Panc1 (cell line): Measurements from ENCODE around the gene SUCO. TPM values are rescaled to one million over a fixed set of nuclear protein-coding genes. Genes with fewer than 3 reads are reported as not detected.
"Not testable (repeated sequence)": the region's sequence is repeated elsewhere in the genome, so short reads cannot be mapped to it uniquely, and the experiment has no call there.

ENCODE experiments used
- ATAC-seq: fragments of 200-7000 bp; cut with Tn5 transposase; 2 replicates; pipeline ENCODE4 v1.9.1; 2020; ENCODE audit warnings: mild to moderate bottlenecking, moderate library complexity
- BruUV-seq: library from RNA; stranded (reverse); fragments of 400-500 nt; replicated peaks from 2 replicates; lab custom pipeline; 2021; lab: Mats Ljungman, UMichigan
- CTCF ChIA-PET: fragments of 300-600 bp; sonication (Branson Sonifier 250); formaldehyde crosslinking; loops from one replicate; lab custom pipeline; 2022; ENCODE audit warnings: antibody characterized with exemption; lab: Charles Lee
- POLR2A ChIA-PET: fragments of 300-600 bp; sonication (Branson Sonifier 250); formaldehyde crosslinking; loops from one replicate; lab custom pipeline; 2022; ENCODE audit warnings: antibody characterized with exemption; lab: Charles Lee
- DNase-seq: peaks from one replicate; pipeline ENCODE4 v3.0.0-alpha.2; 2010; ENCODE audit warnings: low read depth, low spot score
- H3K27ac ChIP-seq: 2 replicates; pipeline ENCODE4 v1.5.1; 2011; ENCODE audit warnings: mild to moderate bottlenecking, low read length, inconsistent platforms
- H3K27me3 ChIP-seq: fragments of 200-500 bp; sonication (Bioruptor generic); 2 replicates; pipeline ENCODE4 v1.6.0; 2014; ENCODE audit warnings: low read length, inconsistent platforms; ENCODE audit not compliant: control insufficient read depth, insufficient read depth
- H3K36me3 ChIP-seq: fragments of 200-500 bp; sonication (Bioruptor generic); 2 replicates; pipeline ENCODE4 v1.5.1; 2014; ENCODE audit warnings: inconsistent platforms, mild to moderate bottlenecking, low read length, moderate library complexity; ENCODE audit not compliant: control insufficient read depth, insufficient read depth
- H3K4me1 ChIP-seq: 2 replicates; pipeline ENCODE4 v1.5.1; 2011; ENCODE audit warnings: inconsistent platforms, mild to moderate bottlenecking, low read length, moderate library complexity; ENCODE audit not compliant: control insufficient read depth, insufficient read depth
- H3K4me3 ChIP-seq, 2 experiments: 2 replicates each; pipeline ENCODE4 v1.5.1; 2011 to 2012; ENCODE audit warnings: low read depth in 2 of 2, low read length in 2 of 2, mild to moderate bottlenecking in 2 of 2, inconsistent platforms in 1 of 2, moderate library complexity in 1 of 2
- H3K9me3 ChIP-seq: fragments of 200-500 bp; sonication (Bioruptor generic); 2 replicates; pipeline ENCODE4 v1.5.1; 2014; ENCODE audit warnings: low read depth, mild to moderate bottlenecking, inconsistent platforms, low read length, moderate library complexity; ENCODE audit not compliant: control insufficient read depth, insufficient read depth
- POLR2AphosphoS5 ChIP-seq: IDR thresholded peaks from 2 replicates; pipeline ENCODE4 v1.6.1; 2012; ENCODE audit warnings: mild to moderate bottlenecking, low read depth, low read length, moderate library complexity
- SIN3A ChIP-seq: IDR thresholded peaks from 2 replicates; pipeline ENCODE4 v1.6.1; 2012; ENCODE audit warnings: low read depth, mild to moderate bottlenecking, low read length, moderate library complexity, borderline replicate concordance; ENCODE audit not compliant: insufficient read depth
- TCF7L2 ChIP-seq: IDR thresholded peaks from 2 replicates; pipeline ENCODE4 v1.6.1; 2011; ENCODE audit warnings: mild to moderate bottlenecking, low read depth, low read length, inconsistent platforms
- in situ Hi-C: cut with HindIII; loops from 2 replicates; pipeline ENCODE4 v1.10.0; 2016; ENCODE audit warnings: low sequenced_read_pairs, low pct_unique_long_range_greater_than_20kb
- intact Hi-C: fragments of 100-400 bp; cut with micrococcal nuclease; formaldehyde crosslinking; loops from one replicate; pipeline ENCODE4 v1.10.0; 2022; ENCODE audit not compliant: unreplicated experiment
- total RNA-seq: library from RNA; stranded (reverse); gene quantifications from one replicate; pipeline ENCODE4 v1.2.1, GENCODE V29; 2021; ENCODE audit not compliant: unreplicated experiment
- TF ChIP-seq, protein P1 (sequence below), 2 experiments: IDR thresholded peaks; 2 replicates each; pipeline ENCODE4 v1.6.1; 2011 to 2012; ENCODE audit warnings: low read depth in 2 of 2, control low read depth in 1 of 2, low read length in 1 of 2, mild to moderate bottlenecking in 1 of 2, moderate library complexity in 1 of 2; ENCODE audit not compliant: insufficient read depth in 1 of 2
- TF ChIP-seq, protein P2 (sequence below): fragments of 450-650 bp; IDR thresholded peaks from 2 replicates; pipeline ENCODE4 v1.5.1; 2017; ENCODE audit warnings: mild to moderate bottlenecking

The SUCO gene
- total RNA-seq, 1 experiment from 2014 or later: 31.3 TPM

DNA sequence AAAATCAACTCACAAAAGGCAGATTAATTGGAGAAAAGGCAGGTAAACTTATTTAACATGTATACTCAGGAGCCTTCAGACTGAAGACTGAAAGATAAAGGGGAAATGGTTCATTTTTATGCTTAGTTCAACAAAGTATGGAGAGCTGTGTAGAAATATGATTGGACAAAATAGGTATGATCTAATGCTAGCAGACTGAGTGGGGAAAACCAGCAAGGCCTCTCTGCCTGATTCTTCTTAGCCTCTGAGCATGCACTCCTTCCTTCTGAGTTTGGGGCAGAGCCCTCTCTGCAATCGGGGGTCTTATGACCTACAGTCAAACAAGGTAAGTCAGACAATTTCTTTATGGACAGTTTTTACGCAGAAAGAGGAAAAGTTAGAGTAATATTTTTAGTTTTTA is 38.8 kb upstream of the SUCO start:
- DNase-seq: no peak
- ATAC-seq: no peak
- Histone ChIP-seq H3K27me3 (peaks cover 3% of the 10 kb centered on the region; the same call in 1 of the 2 replicates), H3K4me1 (no peaks in the 10 kb centered on the region; the same call in 1 of the 2 replicates), H3K36me3 (no peaks in the 10 kb centered on the region), H3K27ac (no peak overlapping the region), H3K9me3 (no peaks in the 10 kb centered on the region), H3K4me3 (no peak overlapping the region)
- POLR2A ChIA-PET: no interaction called here
- no peak for TF ChIP-seq TCF7L2
- TF ChIP-seq, protein P1, sequence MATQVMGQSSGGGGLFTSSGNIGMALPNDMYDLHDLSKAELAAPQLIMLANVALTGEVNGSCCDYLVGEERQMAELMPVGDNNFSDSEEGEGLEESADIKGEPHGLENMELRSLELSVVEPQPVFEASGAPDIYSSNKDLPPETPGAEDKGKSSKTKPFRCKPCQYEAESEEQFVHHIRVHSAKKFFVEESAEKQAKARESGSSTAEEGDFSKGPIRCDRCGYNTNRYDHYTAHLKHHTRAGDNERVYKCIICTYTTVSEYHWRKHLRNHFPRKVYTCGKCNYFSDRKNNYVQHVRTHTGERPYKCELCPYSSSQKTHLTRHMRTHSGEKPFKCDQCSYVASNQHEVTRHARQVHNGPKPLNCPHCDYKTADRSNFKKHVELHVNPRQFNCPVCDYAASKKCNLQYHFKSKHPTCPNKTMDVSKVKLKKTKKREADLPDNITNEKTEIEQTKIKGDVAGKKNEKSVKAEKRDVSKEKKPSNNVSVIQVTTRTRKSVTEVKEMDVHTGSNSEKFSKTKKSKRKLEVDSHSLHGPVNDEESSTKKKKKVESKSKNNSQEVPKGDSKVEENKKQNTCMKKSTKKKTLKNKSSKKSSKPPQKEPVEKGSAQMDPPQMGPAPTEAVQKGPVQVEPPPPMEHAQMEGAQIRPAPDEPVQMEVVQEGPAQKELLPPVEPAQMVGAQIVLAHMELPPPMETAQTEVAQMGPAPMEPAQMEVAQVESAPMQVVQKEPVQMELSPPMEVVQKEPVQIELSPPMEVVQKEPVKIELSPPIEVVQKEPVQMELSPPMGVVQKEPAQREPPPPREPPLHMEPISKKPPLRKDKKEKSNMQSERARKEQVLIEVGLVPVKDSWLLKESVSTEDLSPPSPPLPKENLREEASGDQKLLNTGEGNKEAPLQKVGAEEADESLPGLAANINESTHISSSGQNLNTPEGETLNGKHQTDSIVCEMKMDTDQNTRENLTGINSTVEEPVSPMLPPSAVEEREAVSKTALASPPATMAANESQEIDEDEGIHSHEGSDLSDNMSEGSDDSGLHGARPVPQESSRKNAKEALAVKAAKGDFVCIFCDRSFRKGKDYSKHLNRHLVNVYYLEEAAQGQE (IDR thresholded peaks at IDR 0.05; ENCODE audit: insufficient read depth in 1 of 2, low read depth in 2 of 2, low read length in 1 of 2): no peak
- TF ChIP-seq, protein P2, sequence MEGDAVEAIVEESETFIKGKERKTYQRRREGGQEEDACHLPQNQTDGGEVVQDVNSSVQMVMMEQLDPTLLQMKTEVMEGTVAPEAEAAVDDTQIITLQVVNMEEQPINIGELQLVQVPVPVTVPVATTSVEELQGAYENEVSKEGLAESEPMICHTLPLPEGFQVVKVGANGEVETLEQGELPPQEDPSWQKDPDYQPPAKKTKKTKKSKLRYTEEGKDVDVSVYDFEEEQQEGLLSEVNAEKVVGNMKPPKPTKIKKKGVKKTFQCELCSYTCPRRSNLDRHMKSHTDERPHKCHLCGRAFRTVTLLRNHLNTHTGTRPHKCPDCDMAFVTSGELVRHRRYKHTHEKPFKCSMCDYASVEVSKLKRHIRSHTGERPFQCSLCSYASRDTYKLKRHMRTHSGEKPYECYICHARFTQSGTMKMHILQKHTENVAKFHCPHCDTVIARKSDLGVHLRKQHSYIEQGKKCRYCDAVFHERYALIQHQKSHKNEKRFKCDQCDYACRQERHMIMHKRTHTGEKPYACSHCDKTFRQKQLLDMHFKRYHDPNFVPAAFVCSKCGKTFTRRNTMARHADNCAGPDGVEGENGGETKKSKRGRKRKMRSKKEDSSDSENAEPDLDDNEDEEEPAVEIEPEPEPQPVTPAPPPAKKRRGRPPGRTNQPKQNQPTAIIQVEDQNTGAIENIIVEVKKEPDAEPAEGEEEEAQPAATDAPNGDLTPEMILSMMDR: no peak
- no peak for TF ChIP-seq POLR2AphosphoS5
- TF ChIP-seq SIN3A: no peak
- CTCF ChIA-PET: no interaction called here
- intact Hi-C loops (no loop called here), in situ Hi-C loops (no loop called here)
- BruUV-seq: no TSS peak

DNA sequence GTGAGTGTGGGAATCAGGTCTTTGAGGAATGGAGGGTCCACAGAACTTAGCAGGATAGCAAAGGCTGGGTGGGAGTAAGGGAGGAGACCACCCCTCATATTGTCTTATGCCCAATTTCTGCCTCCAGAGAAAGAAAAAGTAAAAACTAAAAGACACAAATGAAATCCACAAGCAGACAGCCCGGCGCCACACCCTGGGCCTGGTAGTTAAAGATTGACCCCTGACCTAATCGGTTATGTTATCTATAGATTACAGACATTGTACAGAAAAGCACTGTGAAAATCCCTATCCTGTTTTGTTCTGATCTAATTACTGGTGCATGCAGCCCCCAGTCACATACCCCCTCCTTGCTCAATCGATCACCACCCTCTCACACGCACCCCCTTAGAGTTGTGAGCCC is 36.8 kb upstream of the SUCO start:
- intact Hi-C loops, DNase-seq, BruUV-seq, H3K4me1 ChIP-seq, POLR2A ChIA-PET, H3K27me3 ChIP-seq, H3K27ac ChIP-seq, H3K4me3 ChIP-seq, H3K9me3 ChIP-seq, CTCF ChIA-PET, ATAC-seq, H3K36me3 ChIP-seq, in situ Hi-C loops: not testable (repeated sequence)

DNA sequence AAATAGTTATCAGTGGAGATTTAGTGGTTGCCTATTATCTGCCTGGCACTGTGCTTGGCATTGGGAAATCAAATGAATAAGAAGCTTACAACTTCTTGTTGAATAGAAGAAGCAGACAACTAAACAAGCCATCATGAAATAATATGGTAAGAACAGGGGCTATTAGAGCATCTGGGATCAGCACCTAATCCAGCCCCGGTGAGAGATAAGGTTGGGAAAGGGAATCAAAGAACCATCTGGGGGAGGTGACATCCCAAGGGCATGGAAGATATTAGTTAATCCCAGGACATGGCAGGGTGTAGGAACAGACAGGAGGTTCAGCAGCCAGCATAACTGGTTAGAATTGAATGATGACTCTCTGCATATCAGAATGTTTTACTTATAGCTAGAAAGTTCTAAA is 36.3 kb upstream of the SUCO start:
- no peak for DNase-seq
- no peak for TF ChIP-seq SIN3A
- TF ChIP-seq, protein P1 (IDR thresholded peaks at IDR 0.05; ENCODE audit: insufficient read depth in 1 of 2, low read depth in 2 of 2, low read length in 1 of 2): no peak
- TF ChIP-seq TCF7L2: no peak
- no peak for TF ChIP-seq POLR2AphosphoS5
- TF ChIP-seq, protein P2: no peak
- CTCF ChIA-PET: no interaction called here
- Histone ChIP-seq H3K4me3 (no peak overlapping the region), H3K27ac (no peak overlapping the region), H3K27me3 (no peaks in the 10 kb centered on the region), H3K4me1 (no peaks in the 10 kb centered on the region; the same call in 1 of the 2 replicates), H3K36me3 (no peaks in the 10 kb centered on the region), H3K9me3 (no peaks in the 10 kb centered on the region)
- BruUV-seq: no TSS peak
- POLR2A ChIA-PET: no interaction called here
- ATAC-seq: no peak
- intact Hi-C loops: no loop called here
- in situ Hi-C loops: no loop called here
